A549 (cell line): Measurements from ENCODE around the gene CTDSPL. TPM values are rescaled to one million over a fixed set of nuclear protein-coding genes. Genes with fewer than 3 reads are reported as not detected.

ENCODE experiments used
- ATAC-seq, 2 experiments: fragments of 200-7000 bp in 1 of 2; fragments of >200 bp in 1 of 2; cut with Nextera tagmentation in 1 of 2; cut with Tn5 transposase in 1 of 2; 3 replicates each; pipeline versions ENCODE4 v1.8.0 to v1.9.1; 2018 to 2020; ENCODE audit warnings: mild to moderate bottlenecking in 1 of 2, moderate library complexity in 1 of 2
- CTCF ChIA-PET: fragments of 300-600 bp; sonication (Branson Sonifier 250); formaldehyde crosslinking; extraction: SDS; loops from one replicate; lab custom pipeline; 2021; ENCODE audit warnings: antibody characterized with exemption, inconsistent platforms; lab: Yijun Ruan, JAX
- POLR2A ChIA-PET: fragments of 350-600 bp; formaldehyde crosslinking; extraction: SDS; loops from one replicate; lab custom pipeline; 2021; ENCODE audit warnings: antibody characterized with exemption, inconsistent platforms; lab: Yijun Ruan, JAX
- DNase-seq, 2 experiments: peaks; one replicate each; pipeline versions ENCODE4 v3.0.0 to v3.0.0-alpha.2; 2011 to 2016; ENCODE audit warnings: low read depth in 1 of 2, low spot score in 1 of 2
- FAIRE-seq: peaks from 2 replicates; lab custom pipeline; 2011; peaks lifted over from hg19 to GRCh38; lab: Jason Lieb, UNC
- H3K27ac ChIP-seq, 2 experiments: fragments of >200 bp; sonication (Bioruptor Twin); formaldehyde crosslinking; 3 replicates each; pipeline ENCODE4 v1.5.1; 2016 to 2017
- H3K4me1 ChIP-seq: fragments of >200 bp; sonication (Bioruptor Twin); formaldehyde crosslinking; 3 replicates; pipeline ENCODE4 v1.6.1; 2016
- H3K4me2 ChIP-seq: fragments of >200 bp; sonication (Bioruptor Twin); formaldehyde crosslinking; 3 replicates; pipeline ENCODE4 v1.6.1; 2016
- H3K4me3 ChIP-seq: fragments of >200 bp; sonication (Bioruptor Twin); formaldehyde crosslinking; 3 replicates; pipeline ENCODE4 v1.5.1; 2016
- H3K9me3 ChIP-seq: fragments of >200 bp; sonication (Bioruptor Twin); formaldehyde crosslinking; 3 replicates; pipeline ENCODE4 v1.6.1; 2016
- BHLHE40 ChIP-seq: IDR thresholded peaks from 2 replicates; pipeline ENCODE4 v1.6.1; 2012; ENCODE audit warnings: low read depth, low read length, inconsistent platforms
- CEBPB ChIP-seq, 2 experiments: fragments of >200 bp in 1 of 2; sonication (Bioruptor Twin) in 1 of 2; formaldehyde crosslinking in 1 of 2; IDR thresholded peaks; 2 replicates each; pipeline ENCODE4 v1.6.1; 2012 to 2016
- EHMT2 ChIP-seq: fragments of 200-600 bp; sonication (generic); IDR thresholded peaks from 2 replicates; pipeline ENCODE4 v1.6.1; 2016; ENCODE audit warnings: antibody characterized with exemption, low read depth, mild to moderate bottlenecking, moderate library complexity
- EP300 ChIP-seq, 2 experiments: fragments of >200 bp; sonication (Bioruptor Twin); formaldehyde crosslinking; IDR thresholded peaks; 2 replicates in 1 of 2; 3 replicates in 1 of 2; pipeline ENCODE4 v1.6.1; 2016 to 2017
- ESRRA ChIP-seq: fragments of 150-350 bp; IDR thresholded peaks from 2 replicates; pipeline ENCODE4 v1.6.1; 2014; ENCODE audit warnings: mild to moderate bottlenecking, low read length, borderline replicate concordance
- GATA3 ChIP-seq: IDR thresholded peaks from 2 replicates; pipeline ENCODE4 v1.6.1; 2012; ENCODE audit warnings: borderline replicate concordance
- HOXA7 ChIP-seq: fragments of 250-450 bp; sonication (Bioruptor Pico); IDR thresholded peaks from 2 replicates; pipeline ENCODE4 v1.5.0; 2020; ENCODE audit warnings: mild to moderate bottlenecking, moderate library complexity
- JUN ChIP-seq, 2 experiments: fragments of >200 bp; sonication (Bioruptor Twin); formaldehyde crosslinking; IDR thresholded peaks; 2 replicates in 1 of 2; 3 replicates in 1 of 2; pipeline ENCODE4 v1.6.1; 2016 to 2017
- JUNB ChIP-seq: fragments of >200 bp; sonication (Bioruptor Twin); formaldehyde crosslinking; IDR thresholded peaks from 2 replicates; pipeline ENCODE4 v1.6.1; 2016
- KDM1A ChIP-seq: fragments of 200-600 bp; sonication (generic); IDR thresholded peaks from 2 replicates; pipeline ENCODE4 v1.6.1; 2016; ENCODE audit warnings: low read depth, mild to moderate bottlenecking
- KDM5A ChIP-seq: fragments of 200-600 bp; sonication (generic); IDR thresholded peaks from 2 replicates; pipeline ENCODE4 v1.6.1; 2016; ENCODE audit warnings: antibody characterized with exemption, mild to moderate bottlenecking
- MAFK ChIP-seq: fragments of 450-650 bp; IDR thresholded peaks from 2 replicates; pipeline ENCODE4 v1.6.1; 2014; ENCODE audit not compliant: partially characterized antibody
- MAX ChIP-seq: IDR thresholded peaks from 2 replicates; pipeline ENCODE4 v1.6.1; 2012
- MAZ ChIP-seq: fragments of 150-350 bp; IDR thresholded peaks from 2 replicates; pipeline ENCODE4 v1.6.1; 2014; ENCODE audit warnings: antibody characterized with exemption, low read depth, low read length, borderline replicate concordance
- MYC ChIP-seq: IDR thresholded peaks from 2 replicates; pipeline ENCODE4 v1.6.1; 2012; ENCODE audit warnings: mild to moderate bottlenecking, inconsistent platforms, low read length, improper control_type of control experiment, borderline replicate concordance
- NPAS2 ChIP-seq: fragments of 250-450 bp; sonication (Bioruptor Pico); IDR thresholded peaks from 2 replicates; pipeline ENCODE4 v1.8.0; 2022; ENCODE audit warnings: mild to moderate bottlenecking, moderate library complexity, borderline replicate concordance
- POLR2A ChIP-seq: IDR thresholded peaks from 2 replicates; pipeline ENCODE4 v1.6.1; 2012; ENCODE audit warnings: mild to moderate bottlenecking, low read length
- RARB ChIP-seq: fragments of 250-450 bp; sonication (Bioruptor Pico); IDR thresholded peaks from 2 replicates; pipeline ENCODE4 v1.8.0; 2021; ENCODE audit warnings: mild to moderate bottlenecking, moderate library complexity
- RCOR1 ChIP-seq: fragments of 150-350 bp; IDR thresholded peaks from 2 replicates; pipeline ENCODE4 v1.6.1; 2014; ENCODE audit warnings: antibody characterized with exemption, low read length, low read depth
- RFX5 ChIP-seq: fragments of 450-650 bp; IDR thresholded peaks from 2 replicates; pipeline ENCODE4 v1.7.1; 2014; ENCODE audit warnings: antibody characterized with exemption, mild to moderate bottlenecking, moderate library complexity
- RNF2 ChIP-seq: fragments of 200-600 bp; sonication (generic); IDR thresholded peaks from 2 replicates; pipeline ENCODE4 v1.6.1; 2016; ENCODE audit warnings: low read depth, mild to moderate bottlenecking, antibody characterized with exemption, moderate library complexity, borderline replicate concordance
- SREBF2 ChIP-seq: fragments of 450-650 bp; IDR thresholded peaks from 2 replicates; pipeline ENCODE4 v1.6.1; 2014; ENCODE audit warnings: mild to moderate bottlenecking, moderate library complexity
- TFCP2L1 ChIP-seq: fragments of 250-450 bp; sonication (Bioruptor Pico); IDR thresholded peaks from 2 replicates; pipeline ENCODE4 v1.5.0; 2021; ENCODE audit warnings: mild to moderate bottlenecking
- ZNF302 ChIP-seq: fragments of 250-450 bp; sonication (Bioruptor Pico); IDR thresholded peaks from 2 replicates; pipeline ENCODE4 v1.9.0; 2021; ENCODE audit warnings: inconsistent platforms, mild to moderate bottlenecking, moderate library complexity
- ZSCAN20 ChIP-seq: fragments of 250-450 bp; sonication (Bioruptor Pico); IDR thresholded peaks from 2 replicates; pipeline ENCODE4 v1.8.0; 2022; ENCODE audit warnings: mild to moderate bottlenecking, moderate library complexity
- WGBS: methylation state at CpG from one replicate; pipeline ENCODE4 v1.1.6; 2017; ENCODE audit errors: missing lambda C conversion rate; 5-methylcytosine and 5-hydroxymethylcytosine counted together
- polyA minus RNA-seq: library from RNA; depleted of rRNA, polyadenylated mRNA; stranded (reverse); fragments of >200 nt; gene quantifications from 2 replicates; pipeline ENCODE4 v1.2.3, GENCODE V29; 2011; rRNA and poly(A)+ RNA removed
- polyA plus RNA-seq, 4 experiments: library from polyadenylated mRNA; depleted of rRNA in 3 of 4; stranded (reverse); fragments of >200 nt; fragmentation: RNase III in 1 of 4; extraction: RNeasy Plus Mini Kit Qiagen cat#74134 plus additional on column Dnase treatment in 1 of 4; gene quantifications; 2 replicates in 3 of 4; 3 replicates in 1 of 4; pipeline ENCODE4 v1.2.3, GENCODE V29; 2011 to 2017
- TF ChIP-seq, protein P1 (sequence below): fragments of 200-600 bp; sonication (generic); IDR thresholded peaks from 2 replicates; pipeline ENCODE4 v1.6.1; 2016; ENCODE audit warnings: antibody characterized with exemption, mild to moderate bottlenecking, moderate library complexity
- TF ChIP-seq, protein P2 (sequence below): IDR thresholded peaks from 2 replicates; pipeline ENCODE4 v1.6.1; 2012

CTDSPL gene
- polyA plus RNA-seq (2011; rRNA removed) (31.3 and 35.1 TPM in 2 replicates), polyA plus RNA-seq (2017; fragmentation: RNase III; extraction: RNeasy Plus Mini Kit Qiagen cat#74134 plus additional on column Dnase treatment) (9.9 to 10.6 TPM (median 9.9 TPM) in 3 replicates), polyA minus RNA-seq (40.8 and 49.4 TPM in 2 replicates)
- 15.2 and 18.6 TPM in 2 replicates for polyA plus RNA-seq (2012; cell fraction: cytosol; rRNA removed)
- polyA plus RNA-seq (2012; cell fraction: nucleus; rRNA removed): 11.6 and 18.2 TPM in 2 replicates

DNA sequence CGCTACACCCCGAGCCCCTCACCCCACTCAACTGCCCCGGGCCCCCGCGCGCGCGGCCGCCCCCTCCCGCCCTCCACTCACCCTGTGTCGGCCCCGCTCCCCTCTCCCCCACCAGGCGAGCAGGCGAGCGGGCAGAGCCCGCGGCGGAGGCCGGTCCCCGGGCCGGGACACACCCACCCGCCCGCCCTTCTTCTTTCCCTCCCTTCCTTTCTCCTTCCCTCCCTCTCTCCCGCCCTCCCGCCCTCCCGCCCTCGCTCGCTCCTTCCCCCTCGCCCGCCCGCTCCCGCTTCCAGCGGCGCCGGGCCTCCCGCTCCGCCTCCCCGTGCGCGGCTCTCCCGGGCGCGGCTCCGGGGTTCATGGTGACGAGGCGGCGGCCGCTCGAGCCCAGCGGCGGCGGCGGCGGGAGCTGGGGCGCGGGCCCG lies at the start of gene CTDSPL:
TSS of gene CTDSPL (plus strand) at position 261 of the 422 bp plus-strand sequence. CDS start 320 bp downstream, outside the sequence.
- no peak for FAIRE-seq
- no CpG with 5 or more reads among the region's 57 CpGs for WGBS
- ChIA-PET POLR2A (no interaction called here), CTCF (no interaction called here)
- ATAC-seq: peak; percentile 51 to 56
- Histone ChIP-seq H3K4me1 (peaks cover 34% of the 10 kb centered on the region), H3K4me2 (peak within 1 kb of the TSS; percentile 97), H3K9me3 (0 out of 3 replicates have a peak, but pooled peaks cover 3% of the 10 kb centered on the region), H3K4me3 (peak within 1 kb of the TSS; percentile 78), H3K27ac (peak within 1 kb of the TSS; percentile 77 to 88)
- TF ChIP-seq MYC (no peak), TFCP2L1 (no peak), JUN (IDR thresholded peaks at IDR 0.05) (no peak), RARB (CRISPR knock-in tag) (no peak), JUNB (no peak), KDM1A (no peak), KDM5A (no peak), POLR2A (no peak), MAX (no peak), EP300 (IDR thresholded peaks at IDR 0.05) (no peak), RNF2 (no peak), CEBPB (IDR thresholded peaks at IDR 0.05) (no peak), HOXA7 (CRISPR knock-in tag) (no peak)
- TF ChIP-seq, protein P1, sequence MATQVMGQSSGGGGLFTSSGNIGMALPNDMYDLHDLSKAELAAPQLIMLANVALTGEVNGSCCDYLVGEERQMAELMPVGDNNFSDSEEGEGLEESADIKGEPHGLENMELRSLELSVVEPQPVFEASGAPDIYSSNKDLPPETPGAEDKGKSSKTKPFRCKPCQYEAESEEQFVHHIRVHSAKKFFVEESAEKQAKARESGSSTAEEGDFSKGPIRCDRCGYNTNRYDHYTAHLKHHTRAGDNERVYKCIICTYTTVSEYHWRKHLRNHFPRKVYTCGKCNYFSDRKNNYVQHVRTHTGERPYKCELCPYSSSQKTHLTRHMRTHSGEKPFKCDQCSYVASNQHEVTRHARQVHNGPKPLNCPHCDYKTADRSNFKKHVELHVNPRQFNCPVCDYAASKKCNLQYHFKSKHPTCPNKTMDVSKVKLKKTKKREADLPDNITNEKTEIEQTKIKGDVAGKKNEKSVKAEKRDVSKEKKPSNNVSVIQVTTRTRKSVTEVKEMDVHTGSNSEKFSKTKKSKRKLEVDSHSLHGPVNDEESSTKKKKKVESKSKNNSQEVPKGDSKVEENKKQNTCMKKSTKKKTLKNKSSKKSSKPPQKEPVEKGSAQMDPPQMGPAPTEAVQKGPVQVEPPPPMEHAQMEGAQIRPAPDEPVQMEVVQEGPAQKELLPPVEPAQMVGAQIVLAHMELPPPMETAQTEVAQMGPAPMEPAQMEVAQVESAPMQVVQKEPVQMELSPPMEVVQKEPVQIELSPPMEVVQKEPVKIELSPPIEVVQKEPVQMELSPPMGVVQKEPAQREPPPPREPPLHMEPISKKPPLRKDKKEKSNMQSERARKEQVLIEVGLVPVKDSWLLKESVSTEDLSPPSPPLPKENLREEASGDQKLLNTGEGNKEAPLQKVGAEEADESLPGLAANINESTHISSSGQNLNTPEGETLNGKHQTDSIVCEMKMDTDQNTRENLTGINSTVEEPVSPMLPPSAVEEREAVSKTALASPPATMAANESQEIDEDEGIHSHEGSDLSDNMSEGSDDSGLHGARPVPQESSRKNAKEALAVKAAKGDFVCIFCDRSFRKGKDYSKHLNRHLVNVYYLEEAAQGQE: no peak
- DNase-seq: peak; percentile 31 to 50

- Histone ChIP-seq H3K27ac (no peak overlapping the region), H3K4me1 (no peaks in the 10 kb centered on the region), H3K9me3 (no peaks in the 10 kb centered on the region), H3K4me2 (no peak overlapping the region), H3K4me3 (no peak overlapping the region)
- CTCF ChIA-PET: no interaction called here
- TF ChIP-seq GATA3: no peak
- no peak for TF ChIP-seq MAFK
- no peak for TF ChIP-seq ZSCAN20 (CRISPR knock-in tag)
- no peak for TF ChIP-seq RFX5
- TF ChIP-seq, protein P1: no peak
- no peak for TF ChIP-seq MAZ
- no peak for TF ChIP-seq BHLHE40
- TF ChIP-seq RARB (CRISPR knock-in tag): no peak
- TF ChIP-seq EHMT2: no peak
- TF ChIP-seq ZNF302 (CRISPR knock-in tag): no peak
- no peak for TF ChIP-seq POLR2A
- TF ChIP-seq RCOR1: no peak
- no peak for TF ChIP-seq KDM1A
- no peak for TF ChIP-seq JUN (IDR thresholded peaks at IDR 0.05)
- TF ChIP-seq ESRRA: no peak
- no peak for TF ChIP-seq SREBF2
- no peak for TF ChIP-seq NPAS2 (CRISPR knock-in tag)
- TF ChIP-seq, protein P2, sequence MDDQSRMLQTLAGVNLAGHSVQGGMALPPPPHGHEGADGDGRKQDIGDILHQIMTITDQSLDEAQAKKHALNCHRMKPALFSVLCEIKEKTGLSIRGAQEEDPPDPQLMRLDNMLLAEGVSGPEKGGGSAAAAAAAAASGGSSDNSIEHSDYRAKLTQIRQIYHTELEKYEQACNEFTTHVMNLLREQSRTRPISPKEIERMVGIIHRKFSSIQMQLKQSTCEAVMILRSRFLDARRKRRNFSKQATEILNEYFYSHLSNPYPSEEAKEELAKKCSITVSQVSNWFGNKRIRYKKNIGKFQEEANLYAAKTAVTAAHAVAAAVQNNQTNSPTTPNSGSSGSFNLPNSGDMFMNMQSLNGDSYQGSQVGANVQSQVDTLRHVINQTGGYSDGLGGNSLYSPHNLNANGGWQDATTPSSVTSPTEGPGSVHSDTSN: no peak
- TF ChIP-seq EP300 (IDR thresholded peaks at IDR 0.05): no peak
- no peak for ATAC-seq
- POLR2A ChIA-PET: no interaction called here
- 67% methylated on average over 4 of the region's 4 CpGs for WGBS
- no peak for FAIRE-seq
- no peak for DNase-seq
Measured at GRCh38 chr3:37812499-37812896, 49.2 kb upstream of the CTDSPL start.
